Measurements from ENCODE around the gene RPS15.

The RPS15 gene

GRCh38 chr19:1420590-1420989 is 17.6 kb upstream of the RPS15 start:
- no peak for DNase-seq (ENCODE audit: low read depth)

- DNase-seq (ENCODE audit: low read depth), result no peak
Measured at GRCh38 chr19:1421218-1421957, 16.8 kb upstream of the RPS15 start.

- DNase-seq (ENCODE audit: low read depth), result no peak
Measured at GRCh38 chr19:1421958-1422305, 16.3 kb upstream of the RPS15 start.

- no peak for DNase-seq (ENCODE audit: low read depth)
Measured at GRCh38 chr19:1422360-1422759, 15.8 kb upstream of the RPS15 start.

- no peak for DNase-seq (ENCODE audit: low read depth)
Measured at GRCh38 chr19:1422943-1423342, 15.3 kb upstream of the RPS15 start.

GRCh38 chr19:1423436-1424191 is 14.6 kb upstream of the RPS15 start:
- no peak for DNase-seq (ENCODE audit: low read depth)

GRCh38 chr19:1424192-1424955 is 13.8 kb upstream of the RPS15 start:
- no peak for DNase-seq (ENCODE audit: low read depth)

GRCh38 chr19:1425102-1425837 is 12.9 kb upstream of the RPS15 start:
- DNase-seq (ENCODE audit: low read depth), result no peak

GRCh38 chr19:1425902-1426301 is 12.3 kb upstream of the RPS15 start:
- DNase-seq (ENCODE audit: low read depth), result no peak

GRCh38 chr19:1426736-1427135 is 11.5 kb upstream of the RPS15 start:
- no peak for DNase-seq (ENCODE audit: low read depth)

- DNase-seq (ENCODE audit: low read depth), result no peak
Measured at GRCh38 chr19:1427221-1427920, 10.8 kb upstream of the RPS15 start.

GRCh38 chr19:1428738-1429391 is 9.3 kb upstream of the RPS15 start:
- DNase-seq (ENCODE audit: low read depth), result no peak

GRCh38 chr19:1429750-1430149 is 8.4 kb upstream of the RPS15 start:
- no peak for DNase-seq (ENCODE audit: low read depth)

GRCh38 chr19:1430246-1430645 is 8.0 kb upstream of the RPS15 start:
- DNase-seq (ENCODE audit: low read depth), result no peak

- DNase-seq (ENCODE audit: low read depth), result no peak
Measured at GRCh38 chr19:1431759-1432506, 6.3 kb upstream of the RPS15 start.

- no peak for DNase-seq (ENCODE audit: low read depth)
Measured at GRCh38 chr19:1432507-1432887, 5.7 kb upstream of the RPS15 start.

GRCh38 chr19:1433119-1434039 is 4.8 kb upstream of the RPS15 start:
- no peak for DNase-seq (ENCODE audit: low read depth)

- DNase-seq (ENCODE audit: low read depth), result no peak
Measured at GRCh38 chr19:1434040-1434366, 4.2 kb upstream of the RPS15 start.

GRCh38 chr19:1434577-1435060 is 3.6 kb upstream of the RPS15 start:
- DNase-seq (ENCODE audit: low read depth), result no peak
